ENCODE data around the gene PKN1.
A peak's percentile ranks its signal among the peaks of the same experiment; 100 is the strongest.
"Not testable (repeated sequence)": the region's sequence is repeated elsewhere in the genome, so short reads cannot be mapped to it uniquely, and the experiment has no call there.

The PKN1 gene

DNA sequence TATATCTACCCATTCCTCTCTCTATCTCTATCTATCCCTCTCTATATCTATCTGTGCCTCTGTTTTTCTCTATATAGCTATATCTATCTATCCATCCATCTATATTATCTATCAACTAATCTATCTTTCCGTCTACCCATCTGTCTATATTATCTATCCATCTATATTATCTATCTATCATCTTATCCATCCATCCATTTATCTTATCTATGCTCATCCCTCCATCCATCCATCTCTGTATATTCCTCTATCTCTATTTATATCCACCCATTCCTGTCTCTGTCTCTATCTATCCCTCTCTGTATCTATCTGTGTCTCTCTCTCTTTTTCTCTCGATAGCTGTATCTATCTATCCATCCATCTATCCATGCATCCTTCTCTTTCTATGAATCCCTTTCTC, 27.8 kb downstream of the PKN1 start:
- DNase-seq: no peak

DNA sequence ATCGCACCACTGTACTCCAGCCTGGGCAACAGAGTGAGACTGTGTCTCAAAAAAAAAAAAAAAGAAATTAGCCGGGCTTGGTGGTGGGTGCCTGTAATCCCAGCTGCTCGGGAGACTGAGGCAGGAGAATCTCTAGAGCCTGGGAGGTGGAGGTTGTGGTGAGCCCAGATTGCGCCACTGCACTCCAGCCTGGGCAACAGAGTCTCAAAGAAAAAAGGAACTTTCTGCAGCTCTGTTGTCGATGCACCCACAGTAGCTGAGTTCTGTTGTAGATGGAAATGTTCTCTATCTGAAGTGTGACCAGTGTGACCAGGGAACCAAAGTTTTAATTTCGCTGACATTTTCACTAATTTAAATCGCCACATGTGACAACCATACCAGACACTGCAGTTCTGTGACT, 29.3 kb downstream of the PKN1 start:
- not testable (repeated sequence) for DNase-seq

DNA sequence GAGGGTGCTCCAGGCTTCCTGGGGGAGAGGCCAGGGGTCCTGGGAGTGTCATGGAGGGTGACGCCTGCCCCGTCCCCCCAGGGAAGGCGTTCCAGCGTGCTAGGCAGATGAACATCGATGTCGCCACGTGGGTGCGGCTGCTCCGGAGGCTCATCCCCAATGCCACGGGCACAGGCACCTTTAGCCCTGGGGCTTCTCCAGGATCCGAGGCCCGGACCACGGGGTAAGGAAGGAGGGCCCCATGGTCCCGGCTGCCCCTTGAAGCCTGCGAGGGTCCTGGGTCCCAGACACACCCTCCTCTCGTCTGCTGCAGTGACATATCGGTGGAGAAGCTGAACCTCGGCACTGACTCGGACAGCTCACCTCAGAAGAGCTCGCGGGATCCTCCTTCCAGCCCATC, 30.6 kb downstream of the PKN1 start:
- no peak for DNase-seq

DNA sequence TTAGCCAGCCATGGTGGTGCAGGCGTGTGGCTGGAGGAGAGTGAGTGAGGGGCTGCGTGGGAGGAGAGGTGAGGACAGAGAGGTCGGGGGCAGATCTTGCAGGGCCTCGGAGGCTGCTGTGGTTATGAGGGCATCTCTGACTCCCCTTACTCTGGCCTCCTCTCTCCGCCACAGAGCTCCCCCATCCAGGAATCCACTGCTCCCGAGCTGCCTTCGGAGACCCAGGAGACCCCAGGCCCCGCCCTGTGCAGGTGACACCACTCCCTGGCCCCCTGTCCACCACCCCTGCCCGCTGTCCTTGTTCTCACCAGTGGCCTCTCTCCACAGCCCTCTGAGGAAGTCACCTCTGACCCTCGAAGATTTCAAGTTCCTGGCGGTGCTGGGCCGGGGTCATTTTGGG, 34.3 kb downstream of the PKN1 start:
- DNase-seq: no peak

DNA sequence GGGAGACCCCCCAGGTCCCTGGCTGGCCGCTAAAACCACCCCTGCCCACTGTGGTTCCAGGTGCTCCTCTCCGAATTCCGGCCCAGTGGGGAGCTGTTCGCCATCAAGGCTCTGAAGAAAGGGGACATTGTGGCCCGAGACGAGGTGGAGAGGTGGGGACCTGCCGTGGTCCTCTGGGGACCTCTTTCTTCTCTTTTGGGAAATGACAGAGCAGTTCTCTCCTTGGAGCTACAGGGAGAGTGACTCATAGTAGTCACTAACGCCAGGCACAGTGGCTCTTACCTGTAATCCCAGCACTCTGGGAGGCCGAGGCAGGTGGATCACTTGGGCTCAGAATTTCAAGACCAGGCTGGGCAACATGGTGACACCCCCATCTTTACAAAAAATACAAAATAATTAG, 34.7 kb downstream of the PKN1 start:
- DNase-seq: no peak

DNA sequence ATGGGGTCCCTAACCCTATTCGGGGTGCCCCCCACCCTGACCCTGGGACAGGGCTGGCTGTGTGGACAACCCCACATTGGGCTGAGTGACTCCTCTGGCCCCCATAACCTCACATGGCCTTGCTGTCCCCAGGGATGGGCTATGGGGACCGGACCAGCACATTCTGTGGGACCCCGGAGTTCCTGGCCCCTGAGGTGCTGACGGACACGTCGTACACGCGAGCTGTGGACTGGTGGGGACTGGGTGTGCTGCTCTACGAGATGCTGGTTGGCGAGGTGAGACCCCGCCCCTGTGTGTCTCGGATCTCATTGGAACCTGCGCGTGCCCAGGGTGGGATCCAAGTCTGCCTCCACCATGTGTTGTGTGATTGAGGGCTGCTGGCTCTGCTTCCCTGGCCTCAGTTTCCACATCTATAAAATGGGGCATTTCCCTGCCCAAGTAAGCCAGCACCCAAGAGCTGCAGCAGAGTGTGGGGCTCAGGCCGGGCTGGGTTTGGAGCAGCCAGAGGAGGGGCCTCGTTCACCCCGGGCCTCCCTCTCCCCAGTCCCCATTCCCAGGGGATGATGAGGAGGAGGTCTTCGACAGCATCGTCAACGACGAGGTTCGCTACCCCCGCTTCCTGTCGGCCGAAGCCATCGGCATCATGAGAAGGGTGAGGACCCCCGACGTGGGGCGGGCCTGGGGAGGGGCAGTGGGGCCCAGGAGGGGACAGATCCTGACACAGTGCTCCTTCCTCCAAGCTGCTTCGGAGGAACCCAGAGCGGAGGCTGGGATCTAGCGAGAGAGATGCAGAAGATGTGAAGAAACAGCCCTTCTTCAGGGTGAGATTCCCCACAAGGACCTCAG, 37.1 kb downstream of the PKN1 start:
- DNase-seq: no peak

DNA sequence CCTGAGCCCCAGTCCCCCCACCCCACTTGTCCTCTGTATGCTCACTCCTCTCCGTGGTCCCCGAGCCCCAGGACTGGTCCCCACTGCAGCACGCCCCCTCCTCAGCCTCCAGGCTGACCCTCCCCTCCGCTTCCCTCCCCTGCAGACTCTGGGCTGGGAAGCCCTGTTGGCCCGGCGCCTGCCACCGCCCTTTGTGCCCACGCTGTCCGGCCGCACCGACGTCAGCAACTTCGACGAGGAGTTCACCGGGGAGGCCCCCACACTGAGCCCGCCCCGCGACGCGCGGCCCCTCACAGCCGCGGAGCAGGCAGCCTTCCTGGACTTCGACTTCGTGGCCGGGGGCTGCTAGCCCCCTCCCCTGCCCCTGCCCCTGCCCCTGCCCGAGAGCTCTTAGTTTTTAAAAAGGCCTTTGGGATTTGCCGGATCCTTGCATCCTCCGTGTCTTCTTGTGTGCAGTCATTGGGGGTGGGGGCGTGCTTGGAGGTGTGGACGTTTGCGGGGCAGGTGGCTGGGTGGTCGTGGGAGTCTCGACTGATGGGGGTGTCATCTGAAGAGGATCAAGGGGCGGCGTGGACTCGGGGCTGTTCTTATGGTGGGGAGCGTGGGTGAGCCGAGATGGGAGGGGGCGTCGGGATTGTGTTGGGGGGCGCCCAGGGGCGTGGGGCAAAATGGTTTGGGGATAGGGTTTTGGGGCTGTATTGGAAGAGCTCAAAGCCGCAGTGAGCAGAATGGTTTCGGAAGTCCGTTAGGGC, 38.5 kb downstream of the PKN1 start:
- DNase-seq: no peak

DNA sequence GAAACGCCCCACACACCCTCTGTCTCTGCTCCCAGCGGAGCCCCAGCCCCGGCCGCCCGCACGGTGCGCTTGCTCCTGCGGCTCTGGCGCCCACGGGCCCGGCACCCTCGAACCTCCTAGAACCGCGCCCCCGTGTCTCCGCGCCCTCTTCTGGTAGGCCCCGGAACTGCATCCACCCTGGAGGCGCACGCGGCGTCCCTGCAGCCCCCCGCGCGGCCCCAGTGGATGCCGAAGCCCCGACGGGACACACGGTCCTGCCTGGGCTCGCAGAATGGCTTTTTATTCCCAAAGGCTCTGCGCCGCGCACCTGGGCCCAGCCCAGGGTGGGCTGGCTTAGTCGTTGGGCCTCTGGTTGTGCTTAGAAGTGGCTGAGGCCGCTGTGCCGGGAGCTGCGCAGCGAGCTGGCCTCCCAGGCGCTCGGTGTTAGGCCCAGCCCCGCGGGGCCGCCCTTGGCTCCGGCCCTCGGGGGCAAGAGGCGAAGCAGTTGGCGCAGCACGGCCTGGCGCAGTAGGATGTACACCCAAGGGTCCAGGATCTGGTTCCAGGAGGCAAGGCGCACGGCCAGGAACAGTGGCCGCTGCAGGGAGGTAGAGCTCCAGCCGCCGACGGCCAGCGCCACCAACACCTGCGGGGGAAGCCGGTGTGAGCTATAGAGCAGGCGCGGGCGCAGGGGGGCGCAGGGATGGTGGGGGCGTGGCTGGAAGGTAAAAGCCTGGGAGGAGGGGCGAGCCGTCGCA, 39.3 kb downstream of the PKN1 start:
- peak in 38 of 51 donors; percentile 5 to 75 (median 34) for DNase-seq

DNA sequence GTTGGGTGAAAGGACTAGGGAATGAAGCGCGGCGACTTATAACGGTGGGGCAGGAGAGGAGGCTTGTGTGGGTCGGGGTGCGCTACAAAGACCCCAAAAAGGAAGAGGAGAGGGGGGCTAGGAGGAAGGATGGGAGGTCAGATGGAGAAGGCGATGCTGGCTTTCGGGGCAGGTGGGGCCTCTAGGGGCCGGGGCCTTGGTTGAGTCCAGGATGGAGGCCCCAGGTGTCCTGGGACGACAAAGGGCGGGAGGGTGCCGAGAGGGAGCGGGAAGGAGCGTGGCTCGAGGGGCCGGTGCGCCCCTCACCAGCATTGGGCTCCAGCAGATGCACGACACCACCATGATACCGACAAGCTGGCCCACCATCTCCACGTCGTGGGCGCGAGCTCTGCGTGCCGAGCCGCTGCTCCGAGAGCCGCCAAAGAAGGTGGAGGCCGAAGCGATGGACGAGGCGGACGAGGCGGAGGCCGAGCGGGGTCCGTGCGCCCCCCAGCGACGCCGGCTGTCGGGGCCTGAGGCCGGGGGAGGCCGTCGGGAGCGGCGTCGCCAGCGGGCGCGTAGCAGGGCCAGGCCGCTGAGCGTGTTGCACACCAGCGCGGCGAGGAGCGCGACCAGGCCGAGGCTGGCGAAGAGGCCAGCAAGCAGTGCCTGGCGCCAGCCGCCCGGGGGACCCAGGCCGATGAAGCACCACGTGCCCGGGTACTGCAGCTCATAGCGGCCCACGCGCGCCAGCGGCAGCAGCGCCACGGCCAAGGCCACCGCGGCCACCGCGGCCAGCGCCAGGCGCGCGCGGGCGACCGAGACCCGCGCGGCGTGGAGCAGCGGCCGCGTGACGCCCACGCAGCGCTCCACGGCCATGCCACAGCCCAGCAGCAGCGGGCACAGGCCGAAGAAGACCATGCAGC, 40.2 kb downstream of the PKN1 start:
- DNase-seq: peak in 6 of 51 donors; percentile 5 to 47 (median 19)

DNA sequence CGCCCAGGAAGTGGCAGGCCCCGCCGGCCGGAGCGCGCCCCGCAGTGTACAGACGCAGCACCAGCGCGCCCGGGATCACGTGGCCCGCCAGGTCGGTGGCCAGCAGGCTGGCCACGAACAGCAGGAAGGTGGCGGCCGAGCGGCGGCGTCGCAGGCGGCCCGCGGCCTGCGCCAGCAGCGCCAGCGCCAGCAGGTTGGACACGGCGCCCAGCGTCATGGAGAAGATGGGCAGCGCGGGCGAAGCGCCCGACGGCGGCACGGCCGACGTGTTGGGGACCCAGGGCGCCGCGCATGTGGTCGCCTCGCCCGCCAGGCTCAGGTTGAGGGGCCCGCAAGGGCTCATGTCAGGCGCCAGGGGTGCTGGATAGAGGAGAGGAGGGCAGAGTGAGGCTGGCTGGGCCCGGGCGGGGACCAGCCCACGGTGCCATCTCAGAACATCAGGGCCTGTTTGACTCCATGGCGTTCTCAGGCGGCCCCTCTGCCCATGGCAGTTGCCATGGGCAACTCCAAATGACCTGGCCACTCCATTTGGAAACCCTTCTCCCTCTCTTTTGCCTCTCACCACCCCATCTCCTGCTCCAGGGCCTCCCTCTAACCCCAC, 41.0 kb downstream of the PKN1 start:
- DNase-seq: peak in 11 of 51 donors; percentile 2 to 51 (median 24)

DNA sequence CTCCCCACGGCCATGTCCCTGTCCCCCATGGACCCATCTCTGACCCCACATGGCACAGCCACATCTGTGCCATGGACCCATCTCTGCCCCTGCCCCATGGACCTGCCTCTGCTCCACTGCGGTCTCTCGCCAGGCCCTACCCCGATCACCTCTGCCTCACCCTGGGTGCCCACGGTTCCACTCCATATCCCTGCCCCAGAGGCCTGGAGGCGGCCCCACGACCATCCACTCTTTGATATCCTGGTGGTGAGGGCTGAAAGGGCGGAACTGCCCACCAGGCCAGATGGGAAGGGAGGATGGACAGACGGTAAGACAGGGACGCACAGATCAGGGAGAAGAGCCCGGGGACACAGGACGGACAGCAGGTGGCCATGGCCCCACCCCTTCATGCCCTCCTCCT, 41.7 kb downstream of the PKN1 start:
- DNase-seq: no peak

DNA sequence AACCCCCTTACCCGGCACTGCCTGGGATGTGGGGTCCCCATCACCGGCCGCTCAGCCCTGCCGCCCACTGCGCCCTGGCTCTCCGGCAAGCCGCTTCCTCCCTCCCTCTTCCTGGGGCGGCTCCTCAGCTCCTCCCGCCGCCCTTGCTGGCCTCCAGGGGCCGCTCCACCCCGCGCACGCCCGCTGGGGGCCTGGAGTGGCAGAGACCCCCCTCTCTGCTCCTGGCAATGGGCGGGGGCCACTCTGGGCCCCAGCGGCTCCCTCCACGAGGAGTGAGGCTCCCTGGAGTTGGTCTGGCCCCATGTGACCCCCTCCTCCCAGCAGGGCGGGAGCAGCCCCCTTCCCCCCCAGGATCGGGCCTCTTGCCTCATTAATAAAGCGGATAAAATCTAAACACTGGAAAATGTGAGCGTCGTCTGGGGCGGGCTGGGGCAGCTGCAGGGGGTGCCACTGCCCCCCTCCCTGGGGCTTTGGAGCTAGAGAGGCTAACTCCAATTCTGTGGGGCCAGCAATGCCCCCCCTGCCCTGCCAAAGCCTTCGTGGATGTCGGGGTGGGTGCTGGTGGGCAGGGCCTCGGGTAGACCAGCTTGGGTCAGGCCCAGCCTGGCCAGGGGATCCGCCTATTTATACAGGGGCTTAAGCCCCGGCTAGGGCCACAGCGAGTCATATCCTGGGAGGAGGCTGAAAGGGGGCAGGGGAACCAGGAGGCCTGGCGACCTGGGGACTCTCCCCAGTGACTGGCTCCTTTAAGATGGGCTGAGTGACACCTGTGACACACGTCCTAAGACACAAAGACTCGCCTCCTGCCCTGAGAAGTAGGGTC, 42.4 kb downstream of the PKN1 start, which contains the start of gene PTGER1:
PTGER1 (minus strand) TSS at position 104 of the 823 bp plus-strand sequence. CDS start 1,034 bp downstream, outside the sequence.
- DNase-seq: peak in 1 of 51 donors; percentile 14

DNA sequence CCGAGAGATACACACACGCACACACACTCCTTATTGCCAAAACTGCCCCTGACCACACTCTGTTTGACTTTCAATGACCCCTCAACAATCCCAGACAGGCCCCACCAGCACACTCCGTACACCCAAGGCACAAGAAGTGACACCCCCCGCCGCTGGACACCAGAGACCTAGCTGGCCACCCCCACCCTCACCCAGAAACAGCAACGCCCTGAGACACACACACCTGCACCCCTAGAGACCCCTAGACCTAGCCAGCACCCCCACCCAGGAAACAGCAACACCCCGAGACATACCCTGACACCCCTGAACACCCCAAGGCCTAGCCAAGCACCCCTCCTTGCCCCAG, 43.2 kb downstream of the PKN1 start:
- no peak for DNase-seq

DNA sequence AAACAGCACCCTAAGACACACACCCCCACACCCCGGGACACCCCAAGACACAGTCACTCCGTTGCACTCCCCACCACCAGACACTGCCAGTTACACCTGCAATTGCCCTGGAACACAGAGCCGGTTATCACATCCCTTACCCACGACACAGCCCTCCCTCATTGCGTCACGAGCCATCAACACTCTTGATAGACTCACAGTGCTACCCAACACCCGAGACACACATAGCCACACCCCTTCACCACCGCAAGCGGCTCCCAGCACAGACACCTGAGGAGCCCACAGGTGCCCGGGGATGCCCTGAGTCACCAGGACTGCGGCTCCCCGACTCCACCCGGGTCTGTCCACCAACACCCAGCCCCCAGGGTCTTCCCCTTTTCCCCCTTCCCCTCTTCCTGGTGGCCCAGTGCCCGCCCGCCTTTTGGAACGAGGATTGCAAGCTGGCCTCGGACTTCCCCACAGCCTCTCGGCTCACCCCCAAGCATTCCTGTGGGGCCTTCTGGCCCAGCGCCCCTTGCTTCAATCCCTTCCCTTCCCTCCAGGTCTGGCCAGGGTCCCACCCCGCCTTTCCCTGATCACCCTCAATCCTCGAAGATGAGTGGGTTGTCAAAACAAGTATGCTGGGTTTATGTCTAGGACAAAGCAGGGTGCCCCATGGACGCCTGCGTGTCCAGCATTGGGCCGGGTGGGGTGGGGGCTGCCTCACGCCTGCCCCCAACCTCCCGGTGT, 43.7 kb downstream of the PKN1 start:
- no peak for DNase-seq

DNA sequence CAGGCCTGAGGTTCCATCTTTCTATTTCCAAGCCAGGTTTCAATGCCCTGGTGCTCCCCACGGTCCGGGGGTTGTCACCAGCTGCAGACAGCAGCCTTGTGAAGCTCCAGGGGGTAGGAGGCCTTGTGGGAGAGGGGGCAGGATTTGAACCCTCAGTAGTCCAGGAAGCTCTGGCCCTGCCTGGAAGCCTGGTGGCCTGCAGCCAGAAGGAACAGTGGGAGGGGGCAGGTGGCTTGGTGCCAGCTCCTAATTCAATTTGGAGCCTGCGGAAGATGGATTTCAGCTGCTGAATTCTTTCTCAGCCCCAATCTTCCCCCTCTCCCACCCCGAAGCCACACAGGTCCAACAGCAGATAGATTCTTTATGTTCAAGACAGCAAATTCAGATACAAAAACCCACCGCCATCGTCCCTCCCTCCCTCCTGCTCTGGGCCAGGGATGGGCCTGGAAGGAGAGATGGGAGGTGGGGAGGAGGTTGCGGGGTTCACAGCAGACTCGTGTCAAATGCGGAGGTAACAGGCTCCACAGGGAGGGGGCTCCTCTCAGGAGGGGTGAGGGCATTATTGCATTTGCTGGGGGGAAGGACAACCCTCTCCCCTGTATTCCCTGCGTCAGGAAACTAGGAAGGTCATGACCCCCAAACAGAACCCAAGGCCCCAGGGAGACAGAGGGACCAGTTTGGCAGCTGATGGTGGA, 44.5 kb downstream of the PKN1 start:
- DNase-seq: no peak

DNA sequence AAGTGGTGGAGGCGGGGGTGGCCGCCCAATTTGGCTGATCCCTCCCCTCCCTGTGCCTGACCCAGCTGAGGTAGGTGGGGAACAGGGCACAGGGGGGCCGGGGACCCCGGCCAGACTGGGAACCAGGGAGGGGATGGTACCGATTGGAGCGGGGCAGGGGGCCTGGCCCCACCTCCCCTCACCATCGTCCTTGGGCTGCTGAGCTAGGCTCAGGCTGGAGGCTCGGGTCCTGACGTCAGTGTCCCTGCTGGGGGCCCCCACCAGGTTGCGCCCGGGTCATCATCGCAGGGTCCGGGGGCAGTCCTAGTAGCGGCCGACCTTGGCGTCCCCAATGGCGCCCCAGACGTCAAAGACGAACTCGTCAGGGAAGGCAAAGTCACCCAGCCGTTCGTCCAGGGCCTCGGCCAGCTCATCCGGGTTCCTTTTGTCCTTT, 45.0 kb downstream of the PKN1 start:
- no peak for DNase-seq

DNA sequence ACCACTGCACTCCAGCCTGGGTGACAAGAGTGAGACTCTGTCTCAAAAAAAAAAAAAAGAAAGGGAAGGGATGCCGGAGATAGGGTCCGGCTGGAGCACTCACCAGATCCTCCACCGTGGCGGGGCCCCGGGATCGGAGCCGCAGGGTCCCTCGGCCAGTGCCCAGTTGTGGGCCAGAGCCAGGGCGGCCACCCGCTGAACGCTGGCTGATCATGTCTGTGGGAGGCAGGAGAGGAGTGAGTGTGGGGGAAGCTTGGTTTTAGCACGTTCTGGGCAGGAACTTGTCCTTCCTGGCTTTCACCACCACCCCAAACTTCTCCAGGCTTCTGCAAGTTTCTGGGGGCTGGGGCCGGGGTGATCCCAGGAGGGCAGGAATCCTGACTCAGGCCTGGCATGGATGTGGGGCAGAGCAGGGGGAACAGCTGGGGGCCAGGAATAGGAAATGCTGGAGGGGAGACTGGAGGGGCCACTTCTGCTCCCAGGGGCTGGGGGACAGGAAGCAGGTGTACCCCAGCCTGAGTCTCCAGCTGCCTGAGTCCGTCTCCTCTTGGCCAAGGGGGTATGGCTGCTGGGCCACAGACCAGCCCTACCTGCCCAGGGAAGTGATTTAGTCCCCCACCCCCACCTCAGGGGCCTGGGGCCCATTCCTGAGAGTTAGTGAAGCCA, 46.3 kb downstream of the PKN1 start:
- no peak for DNase-seq

All from hypothalamus (tissue), 51 donors.